RWPE2 (cell line): ENCODE data around the gene AQP1.

Source experiments
- ATAC-seq: fragments of 200-7000 bp; cut with Tn5 transposase; 3 replicates; pipeline ENCODE4 v1.9.1; 2021; ENCODE audit warnings: low read depth
- DNase-seq: peaks from one replicate; pipeline ENCODE4 v3.0.0-alpha.2; 2020; ENCODE audit warnings: low spot score
- H3K27ac ChIP-seq: fragments of 450-650 bp; 2 replicates; pipeline ENCODE4 v1.5.1; 2017; ENCODE audit warnings: mild to moderate bottlenecking; ENCODE audit not compliant: poor library complexity, severe bottlenecking
- H3K27me3 ChIP-seq: fragments of 250-450 bp; sonication (Bioruptor Pico); 2 replicates; pipeline ENCODE4 v1.5.1; 2021; ENCODE audit warnings: mild to moderate bottlenecking, moderate library complexity; ENCODE audit not compliant: insufficient read depth, poor library complexity, severe bottlenecking
- H3K36me3 ChIP-seq: fragments of 250-450 bp; sonication (Bioruptor Pico); 2 replicates; pipeline ENCODE4 v1.5.1; 2020; ENCODE audit warnings: low read depth, mild to moderate bottlenecking, moderate library complexity
- H3K4me1 ChIP-seq: fragments of 250-450 bp; sonication (Bioruptor Pico); 2 replicates; pipeline ENCODE4 v1.5.1; 2021; ENCODE audit warnings: mild to moderate bottlenecking, moderate library complexity; ENCODE audit not compliant: insufficient read depth, poor library complexity, severe bottlenecking
- H3K4me3 ChIP-seq: fragments of 250-450 bp; sonication (Bioruptor Pico); 2 replicates; pipeline ENCODE4 v1.5.1; 2021; ENCODE audit warnings: mild to moderate bottlenecking, moderate library complexity; ENCODE audit not compliant: severe bottlenecking
- H3K9me3 ChIP-seq: fragments of 250-450 bp; sonication (Bioruptor Pico); 2 replicates; pipeline ENCODE4 v1.5.1; 2021; ENCODE audit warnings: mild to moderate bottlenecking, moderate library complexity; ENCODE audit not compliant: severe bottlenecking
- TF ChIP-seq, protein P1 (sequence below): fragments of 450-650 bp; IDR thresholded peaks from one replicate; pipeline ENCODE4 v1.5.1; 2017; ENCODE audit warnings: mild to moderate bottlenecking, moderate library complexity; ENCODE audit not compliant: poor library complexity, severe bottlenecking

AQP1 gene

DNA sequence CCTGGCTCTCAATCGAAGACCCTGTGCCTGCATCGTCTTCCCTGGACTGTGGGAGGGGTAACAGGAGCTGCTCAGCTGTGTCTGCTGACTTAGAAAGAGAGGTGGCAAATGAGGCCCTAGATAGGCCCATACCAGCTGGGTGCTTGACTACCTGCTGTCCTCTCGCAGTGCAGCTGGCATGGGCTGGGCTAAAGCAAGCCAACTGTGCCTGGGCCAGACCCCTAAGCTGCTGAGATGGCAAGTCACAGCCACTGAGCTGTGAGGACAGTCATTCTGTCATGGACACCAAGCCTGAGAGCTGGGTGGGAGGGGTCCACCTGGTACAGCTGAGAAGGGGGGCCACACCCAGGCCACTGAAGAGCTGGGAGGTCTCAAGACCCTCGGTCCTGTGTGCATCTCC, 45.8 kb upstream of the AQP1 start:
- ATAC-seq = no peak
- Histone ChIP-seq H3K27ac (no peak overlapping the region), H3K36me3 (no peaks in the 10 kb centered on the region), H3K4me3 (no peak overlapping the region), H3K27me3 (no peaks in the 10 kb centered on the region), H3K4me1 (no peaks in the 10 kb centered on the region), H3K9me3 (no peaks in the 10 kb centered on the region)
- DNase-seq = no peak
- TF ChIP-seq, protein P1, sequence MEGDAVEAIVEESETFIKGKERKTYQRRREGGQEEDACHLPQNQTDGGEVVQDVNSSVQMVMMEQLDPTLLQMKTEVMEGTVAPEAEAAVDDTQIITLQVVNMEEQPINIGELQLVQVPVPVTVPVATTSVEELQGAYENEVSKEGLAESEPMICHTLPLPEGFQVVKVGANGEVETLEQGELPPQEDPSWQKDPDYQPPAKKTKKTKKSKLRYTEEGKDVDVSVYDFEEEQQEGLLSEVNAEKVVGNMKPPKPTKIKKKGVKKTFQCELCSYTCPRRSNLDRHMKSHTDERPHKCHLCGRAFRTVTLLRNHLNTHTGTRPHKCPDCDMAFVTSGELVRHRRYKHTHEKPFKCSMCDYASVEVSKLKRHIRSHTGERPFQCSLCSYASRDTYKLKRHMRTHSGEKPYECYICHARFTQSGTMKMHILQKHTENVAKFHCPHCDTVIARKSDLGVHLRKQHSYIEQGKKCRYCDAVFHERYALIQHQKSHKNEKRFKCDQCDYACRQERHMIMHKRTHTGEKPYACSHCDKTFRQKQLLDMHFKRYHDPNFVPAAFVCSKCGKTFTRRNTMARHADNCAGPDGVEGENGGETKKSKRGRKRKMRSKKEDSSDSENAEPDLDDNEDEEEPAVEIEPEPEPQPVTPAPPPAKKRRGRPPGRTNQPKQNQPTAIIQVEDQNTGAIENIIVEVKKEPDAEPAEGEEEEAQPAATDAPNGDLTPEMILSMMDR = no peak

DNA sequence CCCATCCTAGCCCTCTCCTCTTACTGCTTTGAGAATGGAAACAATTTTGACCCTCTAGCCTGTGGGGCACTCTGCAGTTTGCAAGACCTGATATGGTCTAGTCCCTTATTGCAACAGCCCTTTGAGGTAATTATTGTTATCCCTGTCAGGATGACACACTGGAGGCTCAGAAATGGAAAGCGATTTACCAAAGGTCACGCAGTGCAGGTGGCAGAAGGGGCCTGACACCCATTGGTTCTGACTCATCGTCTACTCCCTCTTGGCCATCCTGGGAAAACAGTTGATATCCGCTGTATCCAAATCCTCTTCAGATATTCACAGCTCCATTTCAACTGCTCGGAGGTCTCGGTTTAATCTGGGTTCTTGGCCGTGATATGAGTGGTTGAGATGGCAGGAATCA, 44.7 kb upstream of the AQP1 start:
- no peak overlapping the region for H3K27ac ChIP-seq
- no peaks in the 10 kb centered on the region for H3K9me3 ChIP-seq
- TF ChIP-seq, protein P1 = no peak

DNA sequence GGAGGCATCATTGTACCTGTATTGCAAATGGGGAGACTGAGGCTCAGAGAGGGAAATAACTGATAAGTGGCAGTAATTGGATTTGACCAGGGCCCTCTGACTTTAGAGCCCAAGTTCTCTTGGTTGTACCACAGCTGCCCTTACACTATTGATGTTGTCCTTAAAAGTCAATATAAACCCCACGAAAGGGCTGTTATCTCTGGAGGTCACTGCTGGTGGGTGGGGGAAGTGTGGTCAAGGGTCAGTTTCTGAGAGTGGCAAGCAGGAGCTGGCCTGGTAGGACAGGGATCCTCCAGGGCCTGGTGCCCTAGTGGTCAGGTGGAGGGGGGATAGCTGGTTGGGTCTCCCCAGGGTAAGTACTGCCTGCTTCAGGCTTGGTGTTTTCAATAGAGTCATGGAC, 44.2 kb upstream of the AQP1 start:
- H3K27me3 ChIP-seq = no peaks in the 10 kb centered on the region
- ATAC-seq (no peak), DNase-seq (no peak)
- TF ChIP-seq, protein P1 = no peak
- H3K4me3 ChIP-seq = no peak overlapping the region
- H3K9me3 ChIP-seq = no peaks in the 10 kb centered on the region
- H3K27ac ChIP-seq = no peak overlapping the region
- no peaks in the 10 kb centered on the region for H3K4me1 ChIP-seq
- no peaks in the 10 kb centered on the region for H3K36me3 ChIP-seq

More for the DNA sequence above, 44.7 kb upstream of the AQP1 start:
- no peak for ATAC-seq
- no peaks in the 10 kb centered on the region for H3K36me3 ChIP-seq
- H3K27me3 ChIP-seq = no peaks in the 10 kb centered on the region
- no peak for DNase-seq
- H3K4me1 ChIP-seq = no peaks in the 10 kb centered on the region
- no peak overlapping the region for H3K4me3 ChIP-seq

DNA sequence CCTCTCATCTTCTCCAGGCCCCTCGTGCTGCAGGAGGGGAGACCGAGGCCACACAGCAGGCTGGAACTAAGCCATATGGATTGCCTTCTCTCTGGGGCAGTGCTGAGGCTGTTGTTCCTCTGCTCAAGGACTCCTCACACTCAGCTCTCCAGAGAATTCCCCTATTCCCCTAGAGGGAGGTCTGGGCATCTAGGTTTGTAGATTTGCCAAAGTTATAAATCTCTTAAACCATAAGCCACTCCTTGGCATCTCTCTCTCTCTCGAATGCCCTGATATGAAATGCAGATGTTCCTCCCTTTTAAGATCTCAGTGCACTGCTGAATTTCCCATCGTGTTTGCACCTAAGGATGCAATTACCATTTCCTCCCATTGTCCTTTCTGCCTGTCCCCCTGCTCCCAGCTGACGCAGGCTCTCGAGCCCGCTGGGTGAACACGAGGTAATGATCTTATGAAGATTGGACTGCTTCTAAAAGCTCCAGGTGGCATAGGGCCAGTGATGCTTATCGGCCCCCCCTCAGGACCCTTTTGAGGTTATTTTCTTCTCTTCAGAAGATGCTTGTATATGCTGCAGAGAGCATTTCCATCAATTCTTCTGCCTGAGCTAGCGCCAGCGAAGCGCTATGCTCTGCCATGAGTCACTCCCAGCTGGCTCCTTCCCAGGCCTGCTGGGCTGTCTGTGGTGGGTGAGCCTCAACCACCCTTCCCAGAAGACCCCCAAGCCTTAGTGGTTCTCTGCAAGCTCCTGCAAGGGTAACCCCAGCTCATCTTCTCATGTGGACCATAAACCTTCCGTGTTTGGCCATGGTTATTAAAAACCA, 41.6 kb upstream of the AQP1 start:
- no peaks in the 10 kb centered on the region for H3K4me1 ChIP-seq
- no peaks in the 10 kb centered on the region for H3K27me3 ChIP-seq
- ATAC-seq = no peak
- H3K36me3 ChIP-seq = no peaks in the 10 kb centered on the region
- H3K9me3 ChIP-seq = no peaks in the 10 kb centered on the region
- TF ChIP-seq, protein P1 = no peak
- H3K4me3 ChIP-seq = no peak overlapping the region
- no peak overlapping the region for H3K27ac ChIP-seq
- no peak for DNase-seq
